OCI-LY7 (cell line): ENCODE data around the gene DDAH1. TPM values are rescaled to one million over a fixed set of nuclear protein-coding genes. Genes with fewer than 3 reads are reported as not detected.

ENCODE experiments used
- BruUV-seq: library from RNA; stranded (reverse); fragments of 400-500 nt; replicated peaks from 2 replicates; lab custom pipeline; 2021; lab: Mats Ljungman, UMichigan
- CTCF ChIA-PET: fragments of 300-600 bp; sonication (Branson Sonifier 250); formaldehyde crosslinking; loops from one replicate; lab custom pipeline; 2022; ENCODE audit warnings: antibody characterized with exemption; ENCODE audit not compliant: unreplicated experiment; lab: Charles Lee
- POLR2A ChIA-PET: fragments of 300-600 bp; sonication (Branson Sonifier 250); formaldehyde crosslinking; loops from one replicate; lab custom pipeline; 2022; ENCODE audit warnings: antibody characterized with exemption; lab: Charles Lee
- DNase-seq: peaks from one replicate; pipeline ENCODE4 v3.0.0-alpha.2; 2015; ENCODE audit warnings: low spot score
- H2AFZ ChIP-seq: fragments of 200-600 bp; sonication (generic), shearing (Covaris generic); 2 replicates; pipeline ENCODE4 v1.6.1; 2014; ENCODE audit warnings: mild to moderate bottlenecking, antibody characterized with exemption, low read length, moderate library complexity
- H3K27ac ChIP-seq: fragments of 200-600 bp; sonication (generic); 2 replicates; pipeline ENCODE4 v1.5.1; 2014; ENCODE audit warnings: mixed run types, low read depth, mild to moderate bottlenecking, moderate library complexity, low read length, inconsistent platforms; ENCODE audit not compliant: poor library complexity, severe bottlenecking
- H3K36me3 ChIP-seq: fragments of 200-600 bp; sonication (generic); 2 replicates; pipeline ENCODE4 v1.6.1; 2014; ENCODE audit warnings: mild to moderate bottlenecking, antibody characterized with exemption, low read length, moderate library complexity, mixed read lengths; ENCODE audit not compliant: insufficient read depth
- H3K4me1 ChIP-seq: fragments of 200-600 bp; sonication (generic); 2 replicates; pipeline ENCODE4 v1.5.1; 2014; ENCODE audit warnings: mild to moderate bottlenecking, low read length; ENCODE audit not compliant: insufficient read depth, poor library complexity, severe bottlenecking
- H3K4me2 ChIP-seq: fragments of 200-600 bp; sonication (generic); 2 replicates; pipeline ENCODE4 v1.6.1; 2014; ENCODE audit warnings: mild to moderate bottlenecking, low read length
- H3K4me3 ChIP-seq: fragments of 200-600 bp; sonication (generic); 2 replicates; pipeline ENCODE4 v1.5.1; 2014; ENCODE audit warnings: mild to moderate bottlenecking, low read depth, low read length; ENCODE audit not compliant: poor library complexity, severe bottlenecking
- H3K79me2 ChIP-seq: fragments of 200-600 bp; sonication (generic); 2 replicates; pipeline ENCODE4 v1.6.1; 2016; ENCODE audit warnings: low read depth, mild to moderate bottlenecking, low read length, moderate library complexity, mixed read lengths; ENCODE audit not compliant: insufficient read depth
- H3K9me2 ChIP-seq: fragments of 200-600 bp; sonication (generic); 2 replicates; pipeline ENCODE4 v1.6.1; 2016; ENCODE audit warnings: mild to moderate bottlenecking, low read length, mixed read lengths; ENCODE audit not compliant: insufficient read depth
- H3K9me3 ChIP-seq: fragments of 200-600 bp; sonication (generic); 2 replicates; pipeline ENCODE4 v1.6.1; 2014; ENCODE audit warnings: mild to moderate bottlenecking, mixed run types, low read length, mixed read lengths
- H4K20me1 ChIP-seq: fragments of 200-600 bp; sonication (generic); 2 replicates; pipeline ENCODE4 v1.6.1; 2014; ENCODE audit warnings: mild to moderate bottlenecking, antibody characterized with exemption, low read length, moderate library complexity, mixed read lengths; ENCODE audit not compliant: insufficient read depth
- EZH2phosphoT487 ChIP-seq: fragments of 200-600 bp; sonication (generic); IDR thresholded peaks from 2 replicates; pipeline ENCODE4 v1.6.1; 2018; ENCODE audit warnings: low read depth, borderline replicate concordance, mild to moderate bottlenecking, mixed run types, antibody characterized with exemption, low read length, moderate library complexity, mixed read lengths
- intact Hi-C: fragments of 100-400 bp; cut with micrococcal nuclease; formaldehyde crosslinking; loops from one replicate; pipeline ENCODE4 v1.10.0; 2022; ENCODE audit not compliant: unreplicated experiment
- total RNA-seq, 2 experiments: library from RNA; depleted of rRNA in 1 of 2; stranded (reverse); fragments of >200 nt in 1 of 2; shearing (Covaris generic) in 1 of 2; gene quantifications; 2 replicates each; pipeline ENCODE4 v1.2.3, GENCODE V29; 2014 to 2022
- TF ChIP-seq, protein P1 (sequence below): fragments of 200-600 bp; sonication (generic); conservative IDR thresholded peaks from 2 replicates; pipeline ENCODE4 v1.5.1; 2014; ENCODE audit warnings: mild to moderate bottlenecking, antibody characterized with exemption, low read length, moderate library complexity, mixed read lengths

Gene DDAH1
- total RNA-seq, 2 experiments from 2014 or later = not detected

DNA sequence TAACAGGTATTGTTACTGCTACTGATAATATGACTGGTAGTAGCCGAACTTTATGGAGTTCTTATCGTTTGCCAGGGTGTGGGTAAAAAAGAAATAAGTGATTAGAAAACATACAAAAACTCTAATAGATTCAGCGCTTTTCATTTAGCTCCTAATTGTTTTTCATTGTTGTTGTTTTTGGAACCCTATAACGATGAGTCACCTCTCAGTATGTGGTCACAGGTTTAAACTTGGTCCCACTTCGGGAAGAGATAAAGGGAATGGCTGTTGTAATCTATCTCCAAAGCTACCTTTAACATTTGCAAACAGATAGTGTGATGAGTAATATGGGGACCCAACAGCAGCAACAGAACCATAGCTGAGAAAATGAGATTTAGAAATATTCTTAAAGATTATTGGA lies 125.9 kb downstream of the DDAH1 start:
- no peak overlapping the region for H3K4me2 ChIP-seq
- no peaks in the 10 kb centered on the region for H3K9me2 ChIP-seq
- no peak for DNase-seq
- TF ChIP-seq, protein P1, sequence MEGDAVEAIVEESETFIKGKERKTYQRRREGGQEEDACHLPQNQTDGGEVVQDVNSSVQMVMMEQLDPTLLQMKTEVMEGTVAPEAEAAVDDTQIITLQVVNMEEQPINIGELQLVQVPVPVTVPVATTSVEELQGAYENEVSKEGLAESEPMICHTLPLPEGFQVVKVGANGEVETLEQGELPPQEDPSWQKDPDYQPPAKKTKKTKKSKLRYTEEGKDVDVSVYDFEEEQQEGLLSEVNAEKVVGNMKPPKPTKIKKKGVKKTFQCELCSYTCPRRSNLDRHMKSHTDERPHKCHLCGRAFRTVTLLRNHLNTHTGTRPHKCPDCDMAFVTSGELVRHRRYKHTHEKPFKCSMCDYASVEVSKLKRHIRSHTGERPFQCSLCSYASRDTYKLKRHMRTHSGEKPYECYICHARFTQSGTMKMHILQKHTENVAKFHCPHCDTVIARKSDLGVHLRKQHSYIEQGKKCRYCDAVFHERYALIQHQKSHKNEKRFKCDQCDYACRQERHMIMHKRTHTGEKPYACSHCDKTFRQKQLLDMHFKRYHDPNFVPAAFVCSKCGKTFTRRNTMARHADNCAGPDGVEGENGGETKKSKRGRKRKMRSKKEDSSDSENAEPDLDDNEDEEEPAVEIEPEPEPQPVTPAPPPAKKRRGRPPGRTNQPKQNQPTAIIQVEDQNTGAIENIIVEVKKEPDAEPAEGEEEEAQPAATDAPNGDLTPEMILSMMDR = no peak
- no peak for TF ChIP-seq EZH2phosphoT487
- H3K9me3 ChIP-seq = no peaks in the 10 kb centered on the region
- H3K4me3 ChIP-seq = no peak overlapping the region
- H3K36me3 ChIP-seq = no peaks in the 10 kb centered on the region
- CTCF ChIA-PET = no interaction called here
- H2AFZ ChIP-seq = no peak overlapping the region
- intact Hi-C loops = no loop called here
- H3K79me2 ChIP-seq = no peaks in the 10 kb centered on the region
- no TSS peak for BruUV-seq
- no peaks in the 10 kb centered on the region for H4K20me1 ChIP-seq
- no peak overlapping the region for H3K27ac ChIP-seq
- POLR2A ChIA-PET = no interaction called here
- H3K4me1 ChIP-seq = no peaks in the 10 kb centered on the region

DNA sequence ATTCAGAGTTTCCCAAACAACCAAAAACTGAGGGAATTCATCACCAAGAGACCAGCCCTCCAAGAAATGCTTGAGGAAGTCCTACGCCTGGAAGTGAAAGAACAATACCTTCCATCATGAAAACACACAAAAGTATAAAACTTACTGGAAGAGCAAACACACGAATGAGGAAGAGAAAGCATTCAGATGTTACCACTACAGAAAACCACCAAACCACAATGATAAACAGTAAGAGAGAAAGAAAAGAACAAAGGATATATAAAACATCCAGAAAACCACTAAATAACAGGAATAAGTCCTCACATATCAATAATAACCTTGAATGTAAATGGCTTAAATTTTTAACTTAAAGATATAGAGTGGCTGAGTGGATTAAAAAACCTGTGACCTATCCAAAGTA lies 130.0 kb downstream of the DDAH1 start:
- Histone ChIP-seq H3K4me3 (no peak overlapping the region), H3K36me3 (no peaks in the 10 kb centered on the region), H3K9me2 (no peaks in the 10 kb centered on the region), H2AFZ (no peak overlapping the region), H3K9me3 (no peaks in the 10 kb centered on the region), H3K4me1 (no peaks in the 10 kb centered on the region), H3K27ac (no peak overlapping the region), H3K79me2 (no peaks in the 10 kb centered on the region), H3K4me2 (no peak overlapping the region), H4K20me1 (no peaks in the 10 kb centered on the region)
- POLR2A ChIA-PET = no interaction called here
- no peak for DNase-seq
- BruUV-seq = no TSS peak
- TF ChIP-seq, protein P1 = no peak
- TF ChIP-seq EZH2phosphoT487 = no peak
- intact Hi-C loops = no loop called here
- CTCF ChIA-PET = no interaction called here

DNA sequence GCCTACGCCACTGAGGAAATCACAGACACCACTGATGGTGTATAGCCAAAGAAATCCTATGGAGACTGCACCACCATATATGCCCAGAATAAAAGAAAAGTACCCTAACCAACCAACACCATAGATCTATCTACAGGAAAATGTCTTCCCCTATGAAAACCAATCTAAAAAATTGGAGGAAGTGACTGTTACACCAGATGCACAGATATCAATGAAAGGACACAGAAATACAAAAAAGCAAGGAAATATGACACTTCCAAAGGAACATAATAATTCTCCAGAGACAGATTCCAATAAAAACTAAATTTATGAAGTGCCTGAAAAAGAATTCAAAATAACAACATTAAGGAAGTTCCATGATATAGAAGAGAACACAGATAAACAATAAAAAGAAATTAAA lies 131.8 kb downstream of the DDAH1 start:
- no peak overlapping the region for H3K4me2 ChIP-seq

More for the DNA sequence above, 131.8 kb downstream of the DDAH1 start:
- no peak overlapping the region for H3K27ac ChIP-seq
- no TSS peak for BruUV-seq
- H3K9me2 ChIP-seq = no peaks in the 10 kb centered on the region
- TF ChIP-seq EZH2phosphoT487 = no peak
- TF ChIP-seq, protein P1 = no peak
- no peaks in the 10 kb centered on the region for H3K79me2 ChIP-seq
- no peaks in the 10 kb centered on the region for H3K36me3 ChIP-seq
- DNase-seq = no peak
- ChIA-PET POLR2A (no interaction called here), CTCF (no interaction called here)
- no peak overlapping the region for H2AFZ ChIP-seq
- intact Hi-C loops = no loop called here
- no peaks in the 10 kb centered on the region for H3K9me3 ChIP-seq
- no peaks in the 10 kb centered on the region for H4K20me1 ChIP-seq
- H3K4me1 ChIP-seq = no peaks in the 10 kb centered on the region
- no peak overlapping the region for H3K4me3 ChIP-seq
